Subcutaneous abdominal adipose tissue (tissue), 5 donors: Measurements from ENCODE around the gene DDAH2.

Experiments
- H3K27ac ChIP-seq: one replicate; pipeline ENCODE4 v1.7.0; 2013; ENCODE audit warnings: low read depth, mild to moderate bottlenecking, inconsistent platforms, low read length, moderate library complexity
- H3K27me3 ChIP-seq, 5 donors: one replicate each; pipeline ENCODE4 v1.7.0; 2013; ENCODE audit warnings: low read length in 5 of 5, inconsistent platforms in 1 of 5; ENCODE audit not compliant: control insufficient read depth in 5 of 5, insufficient read depth in 4 of 5
- H3K36me3 ChIP-seq, 5 donors: one replicate each; pipeline ENCODE4 v1.7.0; 2013; ENCODE audit warnings: low read length in 5 of 5; ENCODE audit not compliant: control insufficient read depth in 5 of 5, insufficient read depth in 5 of 5
- H3K4me1 ChIP-seq, 5 donors: one replicate each; pipeline ENCODE4 v1.7.0; 2013; ENCODE audit warnings: low read length in 5 of 5, mild to moderate bottlenecking in 3 of 5, moderate library complexity in 1 of 5; ENCODE audit not compliant: control insufficient read depth in 5 of 5, insufficient read depth in 5 of 5
- H3K4me3 ChIP-seq, 5 donors: one replicate each; pipeline ENCODE4 v1.7.0; 2013; ENCODE audit warnings: low read length in 5 of 5, low read depth in 1 of 5
- H3K9ac ChIP-seq, 5 donors: one replicate each; pipeline ENCODE4 v1.7.0; 2013; ENCODE audit warnings: low read length in 5 of 5, mild to moderate bottlenecking in 4 of 5, moderate library complexity in 3 of 5
- H3K9me3 ChIP-seq, 5 donors: one replicate each; pipeline ENCODE4 v1.7.0; 2013; ENCODE audit warnings: low read length in 5 of 5; ENCODE audit not compliant: control insufficient read depth in 5 of 5
- donor health status: healthy.
- donor health status: healthy.
- donor health status: healthy.
- donor health status: healthy.
- donor health status: healthy.

DDAH2 gene

GRCh38 chr6:31734247-31734820, 5.2 kb upstream of the DDAH2 start:
- Histone ChIP-seq H3K9ac (peak overlapping the region; percentile 97 to 100 (median 98)), H3K4me1 (peaks cover 13 to 80% (median 64%) of the 10 kb centered on the region in 5 donors), H3K27ac (peak overlapping the region; percentile 100), H3K9me3 (no peaks in the 10 kb centered on the region), H3K36me3 (peaks cover 7 to 37% (median 31%) of the 10 kb centered on the region in 5 donors), H3K27me3 (no peaks in the 10 kb centered on the region), H3K4me3 (peak overlapping the region; percentile 80 to 98 (median 93))

- no peaks in the 10 kb centered on the region for H3K27me3 ChIP-seq
- H3K9me3 ChIP-seq: no peaks in the 10 kb centered on the region
- peaks cover 7 to 37% (median 31%) of the 10 kb centered on the region in 5 donors for H3K36me3 ChIP-seq
- H3K4me3 ChIP-seq: peak overlapping the region in 4 of 5 donors; percentile 84 to 98 (median 95)
- H3K4me1 ChIP-seq: peaks cover 13 to 80% (median 65%) of the 10 kb centered on the region in 5 donors
- H3K9ac ChIP-seq: peak overlapping the region in 4 of 5 donors; percentile 97 to 100 (median 98)
- H3K27ac ChIP-seq: peak overlapping the region; percentile 100
These were observed 4.6 kb upstream of the DDAH2 start for GRCh38 chr6:31733734-31734133.

- Histone ChIP-seq H3K27ac (peak overlapping the region; percentile 97), H3K9ac (no peak overlapping the region), H3K27me3 (no peaks in the 10 kb centered on the region), H3K4me3 (no peak overlapping the region), H3K9me3 (no peaks in the 10 kb centered on the region), H3K4me1 (peaks cover 11 to 80% (median 67%) of the 10 kb centered on the region in 5 donors), H3K36me3 (peaks cover 7 to 48% (median 42%) of the 10 kb centered on the region in 5 donors)
These were observed 2.9 kb upstream of the DDAH2 start for GRCh38 chr6:31732029-31732428.

GRCh38 chr6:31730631-31731086, 1.6 kb upstream of the DDAH2 start:
- H3K27me3 ChIP-seq: no peaks in the 10 kb centered on the region
- H3K4me1 ChIP-seq: peaks cover 11 to 86% (median 72%) of the 10 kb centered on the region in 5 donors
- H3K27ac ChIP-seq: peak overlapping the region; percentile 97
- H3K4me3 ChIP-seq: peak overlapping the region in 4 of 5 donors; percentile 36 to 98 (median 94)
- peak overlapping the region in 2 of 5 donors; percentile 90 to 91 for H3K9ac ChIP-seq
- H3K9me3 ChIP-seq: no peaks in the 10 kb centered on the region
- peaks cover 19 to 62% (median 56%) of the 10 kb centered on the region in 5 donors for H3K36me3 ChIP-seq

GRCh38 chr6:31729979-31730630, 1.0 kb upstream of the DDAH2 start:
- peaks cover 11 to 81% (median 67%) of the 10 kb centered on the region in 5 donors for H3K4me1 ChIP-seq
- peaks cover 20 to 65% (median 58%) of the 10 kb centered on the region in 5 donors for H3K36me3 ChIP-seq
- no peaks in the 10 kb centered on the region for H3K9me3 ChIP-seq
- peak overlapping the region in 4 of 5 donors; percentile 81 to 91 (median 88) for H3K9ac ChIP-seq
- H3K27ac ChIP-seq: peak overlapping the region; percentile 97
- no peaks in the 10 kb centered on the region for H3K27me3 ChIP-seq
- H3K4me3 ChIP-seq: peak overlapping the region; percentile 93 to 98 (median 96)

- Histone ChIP-seq H3K36me3 (peaks cover 20 to 66% (median 60%) of the 10 kb centered on the region in 5 donors), H3K4me1 (peaks cover 11 to 75% (median 61%) of the 10 kb centered on the region in 5 donors), H3K4me3 (peak overlapping the region; percentile 93 to 98 (median 96)), H3K9me3 (no peaks in the 10 kb centered on the region), H3K27ac (peak overlapping the region; percentile 97), H3K27me3 (no peaks in the 10 kb centered on the region), H3K9ac (peak overlapping the region; percentile 77 to 91 (median 86))
These were observed 448 bp upstream of the DDAH2 start for GRCh38 chr6:31729515-31729978.

GRCh38 chr6:31727717-31728671, 1.1 kb downstream of the DDAH2 start:
- H3K9ac ChIP-seq: peak overlapping the region; percentile 77 to 91 (median 86)
- H3K27ac ChIP-seq: peak overlapping the region; percentile 97
- no peaks in the 10 kb centered on the region for H3K9me3 ChIP-seq
- no peaks in the 10 kb centered on the region for H3K27me3 ChIP-seq
- peaks cover 20 to 59% (median 47%) of the 10 kb centered on the region in 5 donors for H3K36me3 ChIP-seq
- peak overlapping the region; percentile 93 to 98 (median 96) for H3K4me3 ChIP-seq
- peaks cover 6 to 61% (median 46%) of the 10 kb centered on the region in 5 donors for H3K4me1 ChIP-seq

- Histone ChIP-seq H3K9me3 (no peaks in the 10 kb centered on the region), H3K27ac (peak overlapping the region; percentile 97), H3K27me3 (no peaks in the 10 kb centered on the region), H3K4me1 (peaks cover 6 to 56% (median 45%) of the 10 kb centered on the region in 5 donors), H3K36me3 (peaks cover 18 to 51% (median 41%) of the 10 kb centered on the region in 5 donors), H3K4me3 (peak overlapping the region; percentile 0 to 98 (median 93)), H3K9ac (peak overlapping the region in 2 of 5 donors; percentile 32 to 45)
These were observed 1.9 kb downstream of the DDAH2 start for GRCh38 chr6:31727034-31727716.
